K562 (cell line): ENCODE data around the gene CUTA. TPM values are rescaled to one million over a fixed set of nuclear protein-coding genes. Genes with fewer than 3 reads are reported as not detected.

Source experiments
- ATAC-seq: fragments of 200-7000 bp; cut with Tn5 transposase; 3 replicates; pipeline ENCODE4 v1.9.1; 2020; ENCODE audit warnings: moderate library complexity
- BruUV-seq: library from RNA; stranded (reverse); fragments of 400-500 nt; replicated peaks from 2 replicates; lab custom pipeline; 2021; lab: Mats Ljungman, UMichigan
- CTCF ChIA-PET: fragments of 300-600 bp; formaldehyde crosslinking; extraction: SDS; loops from one replicate; lab custom pipeline; 2021; ENCODE audit warnings: low intra/inter-chr PET ratio; lab: Yijun Ruan, JAX
- POLR2A ChIA-PET: fragments of 300-600, 350-650 bp; sonication (Branson Sonifier 250); formaldehyde crosslinking; extraction: SDS; loops from one replicate; lab custom pipeline; 2021; ENCODE audit warnings: antibody characterized with exemption, inconsistent platforms; lab: Yijun Ruan, JAX
- DNase-seq, 4 experiments: peaks; one replicate each; pipeline versions ENCODE4 v3.0.0 to v3.0.0-alpha.2; 2011 to 2018; ENCODE audit warnings: low spot score in 3 of 4, mixed read lengths in 3 of 4; ENCODE audit errors: extremely low read depth in 1 of 4
- FAIRE-seq: peaks from 2 replicates; lab custom pipeline; 2011; peaks lifted over from hg19 to GRCh38; lab: Jason Lieb, UNC
- H2AFZ ChIP-seq: 2 replicates; pipeline ENCODE4 v1.6.0; 2011; ENCODE audit warnings: low read depth, low read length, control low read depth, inconsistent platforms
- H3K27ac ChIP-seq: fragments of 200-600 bp; 3 replicates; pipeline ENCODE4 v1.8.0; 2011; ENCODE audit warnings: low read depth, mild to moderate bottlenecking, control low read depth, inconsistent platforms, low read length, moderate library complexity, mixed read lengths; ENCODE audit errors: extremely low read depth
- H3K27me3 ChIP-seq, 2 experiments: fragments of 300-600 bp in 1 of 2; 2 replicates in 1 of 2; 3 replicates in 1 of 2; pipeline versions ENCODE4 v1.6.0 to v1.8.0; 2011; ENCODE audit warnings: inconsistent platforms in 2 of 2, low read length in 2 of 2, mild to moderate bottlenecking in 1 of 2, mixed read lengths in 1 of 2, moderate library complexity in 1 of 2; ENCODE audit not compliant: control insufficient read depth in 2 of 2, insufficient read depth in 2 of 2
- H3K36me3 ChIP-seq: fragments of 300-600 bp; 3 replicates; pipeline ENCODE4 v1.8.0; 2011; ENCODE audit warnings: mild to moderate bottlenecking, low read length, inconsistent platforms; ENCODE audit not compliant: control insufficient read depth, insufficient read depth
- H3K4me1 ChIP-seq, 2 experiments: fragments of 200-600 bp in 1 of 2; replicated peaks in 1 of 2; 2 replicates in 1 of 2; 3 replicates in 1 of 2; pipeline versions ENCODE4 v1.5.1 to v1.8.0; 2011; ENCODE audit warnings: inconsistent platforms in 2 of 2, low read length in 2 of 2, mild to moderate bottlenecking in 1 of 2, mixed read lengths in 1 of 2, moderate library complexity in 1 of 2; ENCODE audit not compliant: control insufficient read depth in 2 of 2, insufficient read depth in 2 of 2
- H3K4me2 ChIP-seq: 2 replicates; pipeline ENCODE4 v1.6.1; 2011; ENCODE audit warnings: low read length, control low read depth, inconsistent platforms, mixed read lengths; ENCODE audit not compliant: insufficient read depth
- H3K4me3 ChIP-seq: fragments of 200-600 bp; sonication (generic), shearing (Covaris generic); 2 replicates; pipeline ENCODE4 v1.5.1; 2016; ENCODE audit warnings: control low read depth, inconsistent platforms
- H3K79me2 ChIP-seq: fragments of 200-600 bp; 3 replicates; pipeline ENCODE4 v1.8.0; 2011; ENCODE audit warnings: low read length, inconsistent platforms; ENCODE audit not compliant: control insufficient read depth, insufficient read depth
- H3K9ac ChIP-seq, 2 experiments: 2 replicates each; pipeline versions ENCODE4 v1.6.0 to v1.6.1; 2011; ENCODE audit warnings: low read depth in 2 of 2, low read length in 2 of 2, control low read depth in 1 of 2, inconsistent platforms in 1 of 2, mild to moderate bottlenecking in 1 of 2, mixed read lengths in 1 of 2; ENCODE audit not compliant: insufficient read depth in 1 of 2
- H3K9me1 ChIP-seq: one replicate; pipeline ENCODE4 v1.6.0; 2011; ENCODE audit warnings: inconsistent platforms, mild to moderate bottlenecking, low read length, moderate library complexity; ENCODE audit not compliant: control insufficient read depth, insufficient read depth
- H3K9me3 ChIP-seq: replicated peaks from 2 replicates; pipeline ENCODE4 v1.5.1; 2011; ENCODE audit warnings: low read depth, low read length, inconsistent platforms; ENCODE audit not compliant: control insufficient read depth, insufficient read depth
- H4K20me1 ChIP-seq: replicated peaks from 2 replicates; pipeline ENCODE4 v1.6.1; 2011; ENCODE audit warnings: low read length, inconsistent platforms, mixed read lengths; ENCODE audit not compliant: control insufficient read depth, insufficient read depth
- GATA2 ChIP-seq: sonication (generic); formaldehyde crosslinking; IDR thresholded peaks from 2 replicates; pipeline ENCODE4 v1.4.0; 2020; ENCODE audit warnings: mild to moderate bottlenecking, missing genetic modification reagents
- MEIS2 ChIP-seq: fragments of 450-650 bp; IDR thresholded peaks from 2 replicates; pipeline ENCODE4 v1.6.1; 2014; ENCODE audit warnings: mild to moderate bottlenecking; ENCODE audit not compliant: partially characterized antibody
- NFIC ChIP-seq: fragments of 450-650 bp; IDR thresholded peaks from 2 replicates; pipeline ENCODE4 v1.6.1; 2017; ENCODE audit warnings: mild to moderate bottlenecking, inconsistent platforms
- POLR2A ChIP-seq: fragments of 450-650 bp; conservative IDR thresholded peaks from 2 replicates; pipeline ENCODE4 v1.6.1; 2016
- POLR2AphosphoS5 ChIP-seq: IDR thresholded peaks from 2 replicates; pipeline ENCODE4 v1.6.1; 2011; ENCODE audit warnings: mild to moderate bottlenecking, low read depth, low read length, moderate library complexity; ENCODE audit not compliant: control insufficient read depth, insufficient read depth
- POLR2B ChIP-seq: fragments of 450-650 bp; IDR thresholded peaks from 2 replicates; pipeline ENCODE4 v1.6.1; 2018; ENCODE audit warnings: low read depth; ENCODE audit not compliant: partially characterized antibody
- POLR2G ChIP-seq: fragments of 200-400 bp; formaldehyde crosslinking; IDR thresholded peaks from 2 replicates; pipeline ENCODE4 v1.6.1; 2017; ENCODE audit warnings: low read depth, mild to moderate bottlenecking, antibody characterized with exemption, low read length, moderate library complexity
- SMARCA4 ChIP-seq: fragments of 450-650 bp; IDR thresholded peaks from 2 replicates; pipeline ENCODE4 v1.6.1; 2016
- SUPT5H ChIP-seq: fragments of 450-650 bp; IDR thresholded peaks from 2 replicates; pipeline ENCODE4 v1.6.1; 2016
- TCFL5 ChIP-seq: fragments of 250-450 bp; sonication (Bioruptor Pico); conservative IDR thresholded peaks from 2 replicates; pipeline ENCODE4 v1.6.1; 2021; ENCODE audit warnings: mild to moderate bottlenecking, moderate library complexity, matching md5 sums
- ZBTB1 ChIP-seq: sonication (generic); formaldehyde crosslinking; IDR thresholded peaks from 2 replicates; pipeline ENCODE4 v1.8.1; 2023; ENCODE audit warnings: missing genetic modification reagents, low read depth, mild to moderate bottlenecking, borderline replicate concordance
- ZNF175 ChIP-seq: fragments of 200-800 bp; sonication (Bioruptor generic); IDR thresholded peaks from 2 replicates; pipeline ENCODE4 v1.6.1; 2016; ENCODE audit warnings: low read depth, mild to moderate bottlenecking, missing genetic modification characterization, missing compliant biosample characterization
- ZNF780A ChIP-seq: fragments of 250-450 bp; sonication (Bioruptor Pico); IDR thresholded peaks from 2 replicates; pipeline ENCODE4 v1.5.0; 2021; ENCODE audit warnings: mild to moderate bottlenecking
- WGBS: fragments of 100-300 bp; shearing (Covaris generic); methylation state at CpG from one replicate; pipeline ENCODE4 v1.1.6; 2016; ENCODE audit warnings: low coverage, mixed read lengths; ENCODE audit not compliant: insufficient coverage; ENCODE audit errors: missing lambda C conversion rate; 5-methylcytosine and 5-hydroxymethylcytosine counted together
- in situ Hi-C: fragments of 300-500 bp; cut with MboI; formaldehyde crosslinking; loops from 4 replicates; pipeline ENCODE4 v1.15.0; 2018; ENCODE audit warnings: inconsistent platforms, mixed read lengths
- intact Hi-C: fragments of 100-400 bp; cut with micrococcal nuclease; formaldehyde crosslinking; loops from 2 replicates; pipeline ENCODE4 v1.14.2; 2022
- polyA plus RNA-seq, 8 experiments: library from polyadenylated mRNA; depleted of rRNA in 4 of 8; stranded (reverse) in 5 of 8; unstranded in 3 of 8; fragments of >200 nt; fragmentation: Nextera tagmentation in 2 of 8; fragmentation: Illumina TruSeq in 1 of 8; extraction: Ambion mirVana in 2 of 8; extraction: Trizol in 1 of 8; gene quantifications; 2 replicates each; pipeline versions ENCODE4 v1.2.1 to v1.2.3, GENCODE V29; 2011 to 2014; ENCODE audit warnings: inconsistent platforms in 1 of 8, missing spikeins in 1 of 8
- total RNA-seq, 7 experiments: library from RNA; depleted of rRNA in 6 of 7; stranded (reverse); fragments of >200 nt in 6 of 7; fragmentation: Illumina TruSeq in 2 of 7; extraction: Trizol in 2 of 7; gene quantifications; 2 replicates each; pipeline versions ENCODE4 v1.2.1 to v1.2.3, GENCODE V29; 2011 to 2021; ENCODE audit warnings: low replicate concordance in 1 of 7
- TF ChIP-seq, protein P1 (sequence below): fragments of 450-650 bp; IDR thresholded peaks from one replicate; pipeline ENCODE4 v1.6.1; 2018; ENCODE audit warnings: mild to moderate bottlenecking, moderate library complexity; ENCODE audit not compliant: partially characterized antibody
- TF ChIP-seq, protein P2 (sequence below): sonication (generic); formaldehyde crosslinking; IDR thresholded peaks from 2 replicates; pipeline ENCODE4 v1.8.1; 2023; ENCODE audit warnings: missing genetic modification reagents, mild to moderate bottlenecking, borderline replicate concordance
- TF ChIP-seq, protein P3 (sequence below): fragments of 450-650 bp; formaldehyde crosslinking; conservative IDR thresholded peaks from 2 replicates; pipeline ENCODE4 v1.4.0; 2022; ENCODE audit warnings: mild to moderate bottlenecking, missing genetic modification characterization

Gene CUTA
- total and polyA plus RNA-seq, 9 of the 15 experiments (the other 6 are each of a cell fraction or from before 2014, with no cell fraction given): 166 to 682 (median 310) TPM

DNA sequence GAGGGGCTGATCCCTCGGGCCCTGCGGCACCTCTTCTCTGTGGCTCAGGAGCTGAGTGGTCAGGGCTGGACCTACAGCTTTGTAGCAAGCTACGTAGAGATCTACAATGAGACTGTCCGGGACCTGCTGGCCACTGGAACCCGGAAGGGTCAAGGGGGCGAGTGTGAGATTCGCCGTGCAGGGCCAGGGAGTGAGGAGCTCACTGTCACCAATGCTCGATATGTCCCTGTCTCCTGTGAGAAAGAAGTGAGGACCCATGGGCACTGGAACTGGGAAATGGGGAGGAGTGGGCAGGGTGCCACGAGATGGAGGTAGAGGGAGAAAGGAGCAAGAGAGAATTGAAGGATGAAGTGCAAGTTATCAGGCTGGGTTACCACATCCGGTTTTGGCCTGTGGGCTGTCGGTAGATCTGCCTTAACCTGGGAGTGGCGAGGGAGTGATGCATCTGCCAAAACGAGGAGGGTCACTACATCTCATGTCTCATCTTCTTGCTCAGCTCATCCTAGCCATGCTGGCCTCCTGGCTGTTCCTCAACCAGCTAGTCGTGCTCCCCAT, 12.4 kb downstream of the CUTA start:
- Histone ChIP-seq H3K9me1 (no peaks in the 10 kb centered on the region), H3K27me3 (no peaks in the 10 kb centered on the region), H3K4me1 (peaks cover 9 to 10% of the 10 kb centered on the region in 2 experiments; a peak in 4 of 5 replicates), H3K79me2 (no peaks in the 10 kb centered on the region), H3K9me3 (no peaks in the 10 kb centered on the region), H2AFZ (no peak overlapping the region), H3K27ac (no peak overlapping the region), H3K9ac (no peak overlapping the region; a peak in 1 of 4 replicates), H3K4me2 (no peak overlapping the region), H3K4me3 (no peak overlapping the region), H4K20me1 (peaks cover 2% of the 10 kb centered on the region; the same call in 1 of the 2 replicates), H3K36me3 (peaks cover 88% of the 10 kb centered on the region)
- FAIRE-seq: no peak
- in situ Hi-C loops (loop anchor here (10.0 kb wide), 1 partner anchor 131 kb away; the partner anchor contains the start of genes B3GALT4, RPS18 and VPS52), intact Hi-C loops (no loop called here)
- no peak for ATAC-seq
- POLR2A ChIA-PET: interaction anchor here (0.6 to 2.0 kb wide), 3 partner anchors 10 to 134 kb away, joined by 4 to 8 read pairs (median 7); partner anchors contain the start of genes RPS18 and VPS52
- no peak for DNase-seq
- 84% methylated on average over 15 of the region's 15 CpGs for WGBS
- BruUV-seq: no TSS peak
- CTCF ChIA-PET: no interaction called here
- TF ChIP-seq POLR2AphosphoS5 (peak; percentile 44; the same call in 1 of the 2 replicates), SMARCA4 (no peak), MEIS2 (no peak), TCFL5 (CRISPR knock-in tag) (no peak), NFIC (peak; percentile 4; the same call in 1 of the 2 replicates), POLR2B (peak; percentile 48), SUPT5H (peak; percentile 63; the same call in 1 of the 2 replicates), GATA2 (CRISPR knock-in tag) (no peak), ZNF175 (no peak), ZBTB1 (CRISPR knock-in tag) (no peak), POLR2A (peak; percentile 58; the same call in 1 of the 2 replicates), POLR2G (peak; percentile 58), ZNF780A (CRISPR knock-in tag) (no peak)
- TF ChIP-seq, protein P1, sequence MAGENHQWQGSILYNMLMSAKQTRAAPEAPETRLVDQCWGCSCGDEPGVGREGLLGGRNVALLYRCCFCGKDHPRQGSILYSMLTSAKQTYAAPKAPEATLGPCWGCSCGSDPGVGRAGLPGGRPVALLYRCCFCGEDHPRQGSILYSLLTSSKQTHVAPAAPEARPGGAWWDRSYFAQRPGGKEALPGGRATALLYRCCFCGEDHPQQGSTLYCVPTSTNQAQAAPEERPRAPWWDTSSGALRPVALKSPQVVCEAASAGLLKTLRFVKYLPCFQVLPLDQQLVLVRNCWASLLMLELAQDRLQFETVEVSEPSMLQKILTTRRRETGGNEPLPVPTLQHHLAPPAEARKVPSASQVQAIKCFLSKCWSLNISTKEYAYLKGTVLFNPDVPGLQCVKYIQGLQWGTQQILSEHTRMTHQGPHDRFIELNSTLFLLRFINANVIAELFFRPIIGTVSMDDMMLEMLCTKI: no peak
- TF ChIP-seq, protein P2, sequence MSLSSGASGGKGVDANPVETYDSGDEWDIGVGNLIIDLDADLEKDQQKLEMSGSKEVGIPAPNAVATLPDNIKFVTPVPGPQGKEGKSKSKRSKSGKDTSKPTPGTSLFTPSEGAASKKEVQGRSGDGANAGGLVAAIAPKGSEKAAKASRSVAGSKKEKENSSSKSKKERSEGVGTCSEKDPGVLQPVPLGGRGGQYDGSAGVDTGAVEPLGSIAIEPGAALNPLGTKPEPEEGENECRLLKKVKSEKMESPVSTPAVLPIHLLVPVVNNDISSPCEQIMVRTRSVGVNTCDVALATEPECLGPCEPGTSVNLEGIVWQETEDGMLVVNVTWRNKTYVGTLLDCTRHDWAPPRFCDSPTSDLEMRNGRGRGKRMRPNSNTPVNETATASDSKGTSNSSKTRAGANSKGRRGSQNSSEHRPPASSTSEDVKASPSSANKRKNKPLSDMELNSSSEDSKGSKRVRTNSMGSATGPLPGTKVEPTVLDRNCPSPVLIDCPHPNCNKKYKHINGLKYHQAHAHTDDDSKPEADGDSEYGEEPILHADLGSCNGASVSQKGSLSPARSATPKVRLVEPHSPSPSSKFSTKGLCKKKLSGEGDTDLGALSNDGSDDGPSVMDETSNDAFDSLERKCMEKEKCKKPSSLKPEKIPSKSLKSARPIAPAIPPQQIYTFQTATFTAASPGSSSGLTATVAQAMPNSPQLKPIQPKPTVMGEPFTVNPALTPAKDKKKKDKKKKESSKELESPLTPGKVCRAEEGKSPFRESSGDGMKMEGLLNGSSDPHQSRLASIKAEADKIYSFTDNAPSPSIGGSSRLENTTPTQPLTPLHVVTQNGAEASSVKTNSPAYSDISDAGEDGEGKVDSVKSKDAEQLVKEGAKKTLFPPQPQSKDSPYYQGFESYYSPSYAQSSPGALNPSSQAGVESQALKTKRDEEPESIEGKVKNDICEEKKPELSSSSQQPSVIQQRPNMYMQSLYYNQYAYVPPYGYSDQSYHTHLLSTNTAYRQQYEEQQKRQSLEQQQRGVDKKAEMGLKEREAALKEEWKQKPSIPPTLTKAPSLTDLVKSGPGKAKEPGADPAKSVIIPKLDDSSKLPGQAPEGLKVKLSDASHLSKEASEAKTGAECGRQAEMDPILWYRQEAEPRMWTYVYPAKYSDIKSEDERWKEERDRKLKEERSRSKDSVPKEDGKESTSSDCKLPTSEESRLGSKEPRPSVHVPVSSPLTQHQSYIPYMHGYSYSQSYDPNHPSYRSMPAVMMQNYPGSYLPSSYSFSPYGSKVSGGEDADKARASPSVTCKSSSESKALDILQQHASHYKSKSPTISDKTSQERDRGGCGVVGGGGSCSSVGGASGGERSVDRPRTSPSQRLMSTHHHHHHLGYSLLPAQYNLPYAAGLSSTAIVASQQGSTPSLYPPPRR (CRISPR knock-in tag): no peak
- TF ChIP-seq, protein P3, sequence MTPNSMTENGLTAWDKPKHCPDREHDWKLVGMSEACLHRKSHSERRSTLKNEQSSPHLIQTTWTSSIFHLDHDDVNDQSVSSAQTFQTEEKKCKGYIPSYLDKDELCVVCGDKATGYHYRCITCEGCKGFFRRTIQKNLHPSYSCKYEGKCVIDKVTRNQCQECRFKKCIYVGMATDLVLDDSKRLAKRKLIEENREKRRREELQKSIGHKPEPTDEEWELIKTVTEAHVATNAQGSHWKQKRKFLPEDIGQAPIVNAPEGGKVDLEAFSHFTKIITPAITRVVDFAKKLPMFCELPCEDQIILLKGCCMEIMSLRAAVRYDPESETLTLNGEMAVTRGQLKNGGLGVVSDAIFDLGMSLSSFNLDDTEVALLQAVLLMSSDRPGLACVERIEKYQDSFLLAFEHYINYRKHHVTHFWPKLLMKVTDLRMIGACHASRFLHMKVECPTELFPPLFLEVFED (CRISPR knock-in tag): 0 out of 2 replicates have a peak, but pooled peaks have one; percentile 30
